Measurements from ENCODE around the gene ABCA13.

The ABCA13 gene

DNA sequence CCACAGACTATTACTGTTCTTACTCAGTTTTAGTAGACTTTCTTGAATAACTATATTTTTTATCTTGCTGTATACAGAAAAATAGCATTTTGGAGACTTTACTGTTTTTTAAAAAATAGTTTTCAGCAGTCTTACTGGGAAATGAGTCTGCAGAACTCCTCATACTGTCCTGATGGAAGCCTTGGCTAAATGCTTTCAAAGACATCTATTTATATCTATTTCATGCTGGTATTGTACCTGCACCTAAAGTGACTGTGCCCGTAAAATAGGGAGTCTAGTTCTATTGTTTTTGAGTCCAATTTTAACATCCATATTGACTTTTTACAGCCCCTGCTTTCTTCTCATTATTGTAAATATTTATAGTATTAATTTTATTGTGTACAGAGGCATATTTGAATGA lies 464.5 kb downstream of the ABCA13 start:
- TF ChIP-seq MYC (IDR thresholded peaks at IDR 0.05; ENCODE audit: low read depth, low read length) = no peak
- TF ChIP-seq, protein P1, sequence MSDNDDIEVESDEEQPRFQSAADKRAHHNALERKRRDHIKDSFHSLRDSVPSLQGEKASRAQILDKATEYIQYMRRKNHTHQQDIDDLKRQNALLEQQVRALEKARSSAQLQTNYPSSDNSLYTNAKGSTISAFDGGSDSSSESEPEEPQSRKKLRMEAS (IDR thresholded peaks at IDR 0.05; ENCODE audit: low read depth, low read length) = no peak
- TF ChIP-seq, protein P2, sequence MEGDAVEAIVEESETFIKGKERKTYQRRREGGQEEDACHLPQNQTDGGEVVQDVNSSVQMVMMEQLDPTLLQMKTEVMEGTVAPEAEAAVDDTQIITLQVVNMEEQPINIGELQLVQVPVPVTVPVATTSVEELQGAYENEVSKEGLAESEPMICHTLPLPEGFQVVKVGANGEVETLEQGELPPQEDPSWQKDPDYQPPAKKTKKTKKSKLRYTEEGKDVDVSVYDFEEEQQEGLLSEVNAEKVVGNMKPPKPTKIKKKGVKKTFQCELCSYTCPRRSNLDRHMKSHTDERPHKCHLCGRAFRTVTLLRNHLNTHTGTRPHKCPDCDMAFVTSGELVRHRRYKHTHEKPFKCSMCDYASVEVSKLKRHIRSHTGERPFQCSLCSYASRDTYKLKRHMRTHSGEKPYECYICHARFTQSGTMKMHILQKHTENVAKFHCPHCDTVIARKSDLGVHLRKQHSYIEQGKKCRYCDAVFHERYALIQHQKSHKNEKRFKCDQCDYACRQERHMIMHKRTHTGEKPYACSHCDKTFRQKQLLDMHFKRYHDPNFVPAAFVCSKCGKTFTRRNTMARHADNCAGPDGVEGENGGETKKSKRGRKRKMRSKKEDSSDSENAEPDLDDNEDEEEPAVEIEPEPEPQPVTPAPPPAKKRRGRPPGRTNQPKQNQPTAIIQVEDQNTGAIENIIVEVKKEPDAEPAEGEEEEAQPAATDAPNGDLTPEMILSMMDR (IDR thresholded peaks at IDR 0.05; ENCODE audit: low read depth, low read length) = no peak
- no peak for TF ChIP-seq POLR2A (IDR thresholded peaks at IDR 0.05; ENCODE audit: extremely low read depth, insufficient read length)
- DNase-seq (ENCODE audit: low read depth) = no peak
- H3K4me3 ChIP-seq (ENCODE audit: low read depth, low read length) = no peak overlapping the region

DNA sequence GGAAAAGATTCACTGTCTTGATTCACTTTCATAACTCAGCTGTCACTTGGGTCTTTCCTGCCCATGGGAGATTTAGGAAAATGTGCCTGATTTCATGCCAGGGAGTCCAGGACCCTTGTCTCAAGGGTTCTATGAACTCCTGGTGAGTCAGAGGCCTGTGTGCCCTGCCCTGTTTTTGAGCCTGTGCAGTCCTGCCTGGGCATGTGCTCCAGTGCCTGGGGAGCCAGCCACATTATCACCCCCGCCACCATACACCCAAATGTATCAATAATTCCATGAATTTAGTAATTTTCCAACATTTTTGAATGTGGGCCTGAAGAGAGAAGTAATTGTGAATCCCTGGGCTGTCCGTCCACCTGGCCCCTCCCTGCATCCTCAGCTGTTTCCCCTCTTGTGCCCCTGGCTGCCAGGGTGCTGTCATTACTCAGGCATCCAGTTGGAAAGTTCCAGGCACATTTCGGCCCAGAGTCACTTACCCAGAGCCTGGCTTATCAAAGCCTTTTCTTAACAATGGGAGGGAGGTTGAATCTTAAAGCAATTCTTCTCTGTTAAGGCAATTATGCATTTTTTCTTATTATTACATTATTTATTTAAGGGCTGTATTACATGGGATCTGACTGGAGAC lies 465.2 kb downstream of the ABCA13 start:
- no peak overlapping the region for H3K4me3 ChIP-seq (ENCODE audit: low read depth, low read length)
- TF ChIP-seq, protein P1 (IDR thresholded peaks at IDR 0.05; ENCODE audit: low read depth, low read length) = no peak
- TF ChIP-seq POLR2A (IDR thresholded peaks at IDR 0.05; ENCODE audit: extremely low read depth, insufficient read length) (no peak), MYC (IDR thresholded peaks at IDR 0.05; ENCODE audit: low read depth, low read length) (no peak)
- TF ChIP-seq, protein P2 (IDR thresholded peaks at IDR 0.05; ENCODE audit: low read depth, low read length) = no peak
- DNase-seq (ENCODE audit: low read depth) = no peak

DNA sequence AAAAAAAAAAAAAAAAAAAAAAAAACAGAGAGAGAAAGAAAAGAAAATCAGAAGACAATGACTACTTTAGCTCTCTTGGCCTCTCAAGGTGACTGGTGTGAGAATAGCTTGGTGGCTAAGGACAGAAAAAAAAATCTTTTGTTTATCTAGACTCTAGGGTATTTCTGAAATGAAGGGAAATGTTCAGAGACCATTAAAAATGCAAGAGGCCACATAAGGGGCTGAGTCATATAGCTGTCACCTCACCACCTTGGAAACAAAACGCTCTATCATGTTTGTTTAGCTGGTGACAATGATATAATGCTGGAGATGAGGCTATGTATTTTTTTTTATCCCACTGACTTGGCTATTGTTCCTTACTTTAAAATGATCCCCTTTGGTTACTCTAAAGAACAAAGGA lies 466.1 kb downstream of the ABCA13 start:
- TF ChIP-seq POLR2A (IDR thresholded peaks at IDR 0.05; ENCODE audit: extremely low read depth, insufficient read length) = no peak
- TF ChIP-seq MYC (IDR thresholded peaks at IDR 0.05; ENCODE audit: low read depth, low read length) = no peak
- TF ChIP-seq, protein P2 (IDR thresholded peaks at IDR 0.05; ENCODE audit: low read depth, low read length) = no peak
- TF ChIP-seq, protein P1 (IDR thresholded peaks at IDR 0.05; ENCODE audit: low read depth, low read length) = no peak
- H3K4me3 ChIP-seq (ENCODE audit: low read depth, low read length) = no peak overlapping the region
- no peak for DNase-seq (ENCODE audit: low read depth)

DNA sequence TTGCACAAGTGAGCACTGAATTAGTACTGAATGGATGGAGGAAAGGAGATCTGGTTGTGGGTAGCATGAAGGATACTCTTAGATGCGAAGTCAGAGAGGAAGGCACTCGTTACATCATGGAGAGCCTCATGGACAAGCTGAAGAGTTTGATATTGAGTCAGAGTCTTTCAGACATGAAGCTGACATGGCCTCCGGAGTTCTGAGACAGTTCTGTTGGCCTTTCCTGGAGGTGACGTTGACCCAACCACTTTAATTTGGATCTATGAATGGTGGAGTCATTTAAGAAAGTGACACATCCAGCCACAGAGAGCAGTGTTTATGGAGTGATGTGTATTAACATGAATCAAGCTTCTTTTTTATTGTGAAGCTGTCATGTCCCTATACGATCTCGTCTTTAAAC lies 466.8 kb downstream of the ABCA13 start:
- DNase-seq (ENCODE audit: low read depth) = no peak
- TF ChIP-seq, protein P1 (IDR thresholded peaks at IDR 0.05; ENCODE audit: low read depth, low read length) = no peak
- TF ChIP-seq, protein P2 (IDR thresholded peaks at IDR 0.05; ENCODE audit: low read depth, low read length) = no peak
- TF ChIP-seq MYC (IDR thresholded peaks at IDR 0.05; ENCODE audit: low read depth, low read length) (no peak), POLR2A (IDR thresholded peaks at IDR 0.05; ENCODE audit: extremely low read depth, insufficient read length) (no peak)
- H3K4me3 ChIP-seq (ENCODE audit: low read depth, low read length) = no peak overlapping the region

DNA sequence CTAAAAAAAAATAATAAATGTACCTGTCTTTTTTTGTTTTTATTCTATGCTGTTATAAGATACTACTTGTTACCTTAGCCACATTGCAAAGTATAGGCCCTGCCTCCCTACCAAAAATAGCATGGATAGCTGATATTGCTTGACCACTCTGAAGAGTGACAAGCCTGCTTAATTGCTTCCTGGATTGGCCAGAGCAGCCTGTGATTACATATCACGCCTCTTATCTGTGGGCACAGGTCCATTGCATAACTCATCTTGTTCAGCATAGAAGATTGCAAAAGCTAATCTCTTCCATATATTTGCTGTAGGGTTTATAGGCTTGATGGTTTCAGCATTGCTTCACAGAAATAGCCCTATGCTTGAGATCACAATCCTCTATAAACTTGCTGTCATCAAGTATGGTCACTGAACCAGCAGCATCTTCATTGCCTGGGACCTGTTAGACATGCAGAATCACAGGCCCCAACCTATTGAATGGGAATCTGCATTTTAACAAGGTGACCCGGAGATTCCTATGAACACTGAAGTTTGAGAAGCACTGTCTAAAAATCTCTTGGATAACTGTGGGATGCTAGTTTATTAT lies 472.3 kb downstream of the ABCA13 start:
- DNase-seq (ENCODE audit: low read depth) = peak; percentile 83
- H3K4me3 ChIP-seq (ENCODE audit: low read depth, low read length) = no peak overlapping the region
- TF ChIP-seq, protein P1 (IDR thresholded peaks at IDR 0.05; ENCODE audit: low read depth, low read length) = 0 out of 2 replicates have a peak, but pooled peaks have one; percentile 26
- TF ChIP-seq, protein P2 (IDR thresholded peaks at IDR 0.05; ENCODE audit: low read depth, low read length) = no peak

Measured in NB4 (cell line).